B cell (primary cell): ENCODE results near the gene SH3RF3.

Source experiments
- CTCF ChIP-seq: fragments of 200-600 bp; IDR thresholded peaks from one replicate; pipeline ENCODE4 v1.8.0; 2022; ENCODE audit warnings: antibody characterized with exemption, mild to moderate bottlenecking
- EZH2 ChIP-seq: IDR thresholded peaks from 2 replicates; pipeline ENCODE4 v1.6.1; 2012; ENCODE audit warnings: borderline replicate concordance, low read depth, mild to moderate bottlenecking, moderate library complexity, low read length; ENCODE audit not compliant: insufficient read depth, poor library complexity, severe bottlenecking

- TF ChIP-seq CTCF (no peak), EZH2 (no peak)
Measured at GRCh38 chr2:109155553-109156451, 26.8 kb downstream of the SH3RF3 start.
